BE2C (cell line): ENCODE measurements around the gene IL1RL1.
"Not testable (repeated sequence)": the region's sequence is repeated elsewhere in the genome, so short reads cannot be mapped to it uniquely, and the experiment has no call there.

Source experiments
- DNase-seq: peaks from one replicate; pipeline ENCODE4 v3.0.0-alpha.2; 2020
- H3K27me3 ChIP-seq: fragments of 250-450 bp; sonication (Bioruptor Pico); 2 replicates; pipeline ENCODE4 v1.5.1; 2020; ENCODE audit warnings: mild to moderate bottlenecking
- H3K36me3 ChIP-seq: fragments of 250-450 bp; sonication (Bioruptor Pico); 2 replicates; pipeline ENCODE4 v1.5.1; 2020; ENCODE audit warnings: mild to moderate bottlenecking
- H3K4me1 ChIP-seq: fragments of 250-450 bp; sonication (Bioruptor Pico); 2 replicates; pipeline ENCODE4 v1.5.1; 2020
- H3K4me3 ChIP-seq: 2 replicates; pipeline ENCODE4 v1.5.1; 2011; ENCODE audit warnings: low read depth, low read length
- H3K9me3 ChIP-seq: fragments of 250-450 bp; sonication (Bioruptor Pico); 2 replicates; pipeline ENCODE4 v1.5.1; 2020
- CTCF ChIP-seq: IDR thresholded peaks from 2 replicates; pipeline ENCODE4 v1.5.1; 2012; ENCODE audit warnings: mild to moderate bottlenecking, low read depth, low read length

The IL1RL1 gene

DNA sequence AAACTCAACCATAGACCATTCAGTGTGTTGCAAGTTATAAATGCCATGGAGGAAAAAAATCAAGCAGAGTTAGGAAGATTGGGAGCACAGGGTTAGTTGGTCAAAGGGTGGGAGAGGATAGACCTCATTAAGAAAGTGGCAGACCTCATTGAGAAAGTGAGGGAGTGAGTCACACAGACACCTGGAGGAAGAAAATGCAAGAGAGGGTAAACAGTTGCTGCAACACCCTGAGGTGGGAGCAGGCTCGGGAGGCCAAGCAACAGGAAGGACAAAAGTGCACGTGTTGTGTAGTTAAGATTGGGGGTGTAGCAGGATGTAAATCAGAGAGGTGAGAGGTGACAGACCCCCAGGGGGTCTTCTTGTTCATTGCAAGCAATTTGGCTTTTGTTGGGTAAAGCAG, 6.4 kb downstream of the IL1RL1 start:
- TF ChIP-seq CTCF = no peak
- no peaks in the 10 kb centered on the region for H3K27me3 ChIP-seq
- no peaks in the 10 kb centered on the region for H3K4me1 ChIP-seq
- no peak for DNase-seq
- H3K9me3 ChIP-seq = no peaks in the 10 kb centered on the region
- no peaks in the 10 kb centered on the region for H3K36me3 ChIP-seq
- no peak overlapping the region for H3K4me3 ChIP-seq

GRCh38 chr2:102318437-102318836, 7.1 kb downstream of the IL1RL1 start:
- no peaks in the 10 kb centered on the region for H3K27me3 ChIP-seq
- no peak for TF ChIP-seq CTCF
- H3K9me3 ChIP-seq = no peaks in the 10 kb centered on the region
- no peaks in the 10 kb centered on the region for H3K4me1 ChIP-seq
- no peak for DNase-seq
- H3K4me3 ChIP-seq = no peak overlapping the region
- no peaks in the 10 kb centered on the region for H3K36me3 ChIP-seq

GRCh38 chr2:102321941-102322719, 10.8 kb downstream of the IL1RL1 start:
- no peak for DNase-seq
- H3K36me3 ChIP-seq = no peaks in the 10 kb centered on the region
- no peak for TF ChIP-seq CTCF

DNA sequence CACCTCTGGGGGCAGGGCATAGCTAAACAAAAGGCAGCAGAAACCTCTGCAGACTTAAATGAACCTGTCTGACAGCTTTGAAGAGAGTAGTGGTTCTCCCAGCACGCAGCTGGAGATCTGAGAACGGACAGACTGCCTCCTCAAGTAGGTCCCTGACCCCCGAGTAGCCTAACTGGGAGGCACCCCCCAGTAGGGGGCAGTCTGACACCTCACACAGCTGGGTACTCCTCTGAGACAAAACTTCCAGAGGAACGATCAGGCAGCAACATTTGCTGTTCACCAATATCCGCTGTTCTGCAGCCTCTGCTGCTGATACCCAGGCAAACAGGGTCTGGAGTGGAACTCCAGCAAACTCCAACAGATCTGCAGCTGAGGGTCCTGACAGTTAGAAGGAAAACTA, 13.6 kb downstream of the IL1RL1 start:
- H3K27me3 ChIP-seq, H3K4me1 ChIP-seq, DNase-seq, H3K4me3 ChIP-seq, H3K36me3 ChIP-seq, H3K9me3 ChIP-seq: not testable (repeated sequence)

More at GRCh38 chr2:102321941-102322719, 10.8 kb downstream of the IL1RL1 start:
- Histone ChIP-seq H3K4me1 (no peaks in the 10 kb centered on the region), H3K4me3 (no peak overlapping the region), H3K9me3 (no peaks in the 10 kb centered on the region), H3K27me3 (no peaks in the 10 kb centered on the region)

DNA sequence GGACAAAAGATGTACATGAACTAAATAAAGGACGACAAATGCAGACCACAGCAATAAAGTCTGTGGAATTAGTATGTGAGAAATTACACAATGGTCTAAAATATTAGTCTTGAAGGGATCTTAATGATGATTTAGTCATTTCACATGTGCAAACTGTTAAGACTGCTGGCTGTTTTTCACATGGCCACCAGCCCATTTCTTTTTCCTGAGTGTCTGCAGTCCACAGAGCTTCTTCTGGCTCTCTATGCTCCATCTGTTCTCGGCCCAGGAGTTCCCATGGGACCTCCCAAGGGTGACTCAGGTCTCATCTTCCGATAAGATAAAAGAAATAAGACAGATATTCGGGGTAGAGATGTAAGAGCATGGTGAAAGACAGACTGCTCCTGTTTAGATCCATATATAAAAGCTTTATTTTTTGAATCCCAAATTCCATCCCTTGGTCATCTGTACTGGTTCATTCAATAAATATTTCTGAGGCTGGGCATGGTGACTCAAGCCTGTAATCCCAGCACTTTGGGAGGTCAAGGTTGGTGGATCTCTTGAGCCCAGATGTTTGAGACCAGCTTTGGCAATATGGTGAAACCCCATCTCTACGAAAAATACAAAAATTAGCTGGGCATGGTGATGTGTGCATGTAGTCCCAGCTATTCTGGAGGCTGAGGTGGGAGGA, 20.1 kb downstream of the IL1RL1 start:
- Histone ChIP-seq H3K4me1 (no peaks in the 10 kb centered on the region), H3K36me3 (no peaks in the 10 kb centered on the region), H3K4me3 (no peak overlapping the region), H3K27me3 (no peaks in the 10 kb centered on the region), H3K9me3 (no peaks in the 10 kb centered on the region)
- no peak for TF ChIP-seq CTCF
- DNase-seq = no peak

GRCh38 chr2:102334486-102334885, 23.1 kb downstream of the IL1RL1 start:
- no peaks in the 10 kb centered on the region for H3K9me3 ChIP-seq
- DNase-seq = no peak
- TF ChIP-seq CTCF = no peak
- H3K4me1 ChIP-seq = no peaks in the 10 kb centered on the region
- no peaks in the 10 kb centered on the region for H3K36me3 ChIP-seq
- no peaks in the 10 kb centered on the region for H3K27me3 ChIP-seq
- no peak overlapping the region for H3K4me3 ChIP-seq
